GM12891 (cell line): ENCODE measurements around the gene PCDH9.

Experiments
- PAX5 ChIP-seq: IDR thresholded peaks from 2 replicates; pipeline ENCODE4 v1.6.1; 2011; ENCODE audit warnings: low read length, moderate library complexity, mild to moderate bottlenecking; ENCODE audit not compliant: insufficient read depth, severe bottlenecking
- POLR2A ChIP-seq: IDR thresholded peaks from 2 replicates; pipeline ENCODE4 v1.6.1; 2011; ENCODE audit warnings: low read depth, low read length, control low read depth
- POLR2AphosphoS5 ChIP-seq: IDR thresholded peaks from 2 replicates; pipeline ENCODE4 v1.6.1; 2011; ENCODE audit warnings: low read depth, low read length, control low read depth
- POU2F2 ChIP-seq: IDR thresholded peaks from 2 replicates; pipeline ENCODE4 v1.6.1; 2011; ENCODE audit warnings: low read depth, mild to moderate bottlenecking, control low read depth, low read length, moderate library complexity
- SPI1 ChIP-seq: IDR thresholded peaks from 2 replicates; pipeline ENCODE4 v1.6.1; 2011; ENCODE audit warnings: low read depth, low read length, control low read depth
- TAF1 ChIP-seq: IDR thresholded peaks from 2 replicates; pipeline ENCODE4 v1.6.1; 2011; ENCODE audit warnings: low read depth, low read length, control low read depth

GRCh38 chr13:67123165-67123564 is 107.0 kb downstream of the PCDH9 start:
- no peak for TF ChIP-seq POLR2A
- no peak for TF ChIP-seq SPI1
- TF ChIP-seq TAF1: no peak
- TF ChIP-seq PAX5: no peak
- TF ChIP-seq POLR2AphosphoS5: no peak
- no peak for TF ChIP-seq POU2F2
